ENCODE data around the gene CARD11.

Gene CARD11

DNA sequence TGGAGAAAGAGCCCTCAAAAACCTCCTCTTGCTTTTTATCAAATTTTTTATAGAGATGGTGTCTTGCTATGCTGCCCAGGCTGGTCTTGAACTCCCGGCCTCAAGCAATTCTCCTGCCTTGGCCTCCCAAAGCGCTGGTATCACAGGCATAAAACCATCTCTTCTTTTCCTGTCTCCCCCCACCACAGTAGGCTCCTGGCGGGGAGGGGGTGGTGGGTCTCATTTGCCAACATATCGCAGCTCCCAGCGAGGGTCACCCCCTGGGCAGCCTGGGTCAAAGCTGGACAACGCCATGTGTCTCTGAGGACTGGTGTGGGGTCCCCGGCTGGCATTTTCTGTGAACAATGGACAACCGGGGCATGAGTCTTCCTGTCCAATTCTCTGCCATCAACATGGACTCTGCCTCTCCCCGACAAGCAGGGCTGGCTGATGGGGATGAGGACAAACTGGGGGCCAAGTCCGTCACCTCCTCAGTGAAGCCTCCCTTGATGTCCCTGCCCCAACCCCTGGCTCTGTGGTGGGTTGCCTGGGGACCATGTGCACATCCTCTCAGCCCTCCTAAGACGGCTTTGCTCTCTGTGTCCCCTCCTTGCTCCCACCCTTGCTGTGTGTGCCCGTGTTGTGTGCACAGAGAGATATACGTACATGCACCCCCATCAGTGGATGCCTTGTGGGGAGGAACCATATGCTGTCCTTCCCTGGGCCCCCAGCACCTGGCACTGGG lies 113.2 kb downstream of the CARD11 start:
- ATAC-seq: no peak
- no peaks in the 10 kb centered on the region for H3K27me3 Mint-ChIP-seq
- H3K4me3 Mint-ChIP-seq: no peak overlapping the region
- no peaks in the 10 kb centered on the region for H3K4me1 Mint-ChIP-seq
- H3K9me3 Mint-ChIP-seq: no peaks in the 10 kb centered on the region
- peaks cover 73% of the 10 kb centered on the region for H3K36me3 Mint-ChIP-seq
- H3K27ac Mint-ChIP-seq: peak overlapping the region; percentile 64

DNA sequence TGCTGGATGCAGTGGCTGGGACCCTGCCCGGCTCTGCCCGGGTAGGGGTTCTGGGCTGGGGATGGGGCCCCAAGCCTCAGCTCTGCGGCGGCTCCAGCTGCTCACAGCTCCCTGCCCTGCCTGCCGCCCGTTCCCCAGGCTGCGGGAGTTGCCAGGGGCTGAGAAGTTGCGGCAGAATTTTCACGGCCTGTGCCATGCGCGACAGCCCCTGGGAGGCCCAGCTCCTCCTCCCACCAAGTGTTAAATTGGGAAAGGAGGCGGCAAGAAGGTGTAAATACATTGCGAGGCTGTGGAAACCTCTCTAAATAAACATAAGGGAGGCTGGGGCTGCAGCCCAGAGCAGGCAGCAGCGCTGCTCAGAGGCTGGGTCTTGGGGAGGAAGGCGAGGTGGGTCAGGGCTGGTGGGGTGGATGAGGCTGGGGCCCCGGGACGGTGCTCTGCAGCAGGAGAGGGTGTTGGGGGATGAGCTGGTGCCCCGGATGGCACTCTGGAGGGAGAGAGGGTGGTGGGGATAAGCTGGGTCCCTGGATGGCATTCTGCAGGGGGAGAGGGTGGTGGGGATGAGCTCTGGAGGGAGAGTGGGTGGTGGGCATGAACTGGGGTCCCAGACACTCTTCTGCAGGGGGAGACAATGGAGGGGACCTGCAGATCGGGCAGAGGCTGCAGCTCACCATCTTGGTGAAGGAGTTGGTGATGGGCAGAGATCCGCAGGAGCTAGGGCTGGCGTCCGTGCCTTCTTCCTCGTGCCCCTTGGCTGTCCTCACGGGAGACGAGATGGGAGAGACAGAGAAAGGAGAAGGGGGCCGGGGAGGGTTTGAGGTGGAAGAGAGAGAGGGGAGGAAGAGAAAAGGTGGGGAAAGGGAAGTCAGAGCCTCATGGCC lies 114.1 kb downstream of the CARD11 start:
- ATAC-seq: no peak
- Mint-ChIP-seq H3K4me1 (no peaks in the 10 kb centered on the region), H3K9me3 (no peaks in the 10 kb centered on the region), H3K36me3 (peaks cover 69% of the 10 kb centered on the region), H3K4me3 (no peak overlapping the region), H3K27me3 (no peaks in the 10 kb centered on the region), H3K27ac (peak overlapping the region; percentile 64)

DNA sequence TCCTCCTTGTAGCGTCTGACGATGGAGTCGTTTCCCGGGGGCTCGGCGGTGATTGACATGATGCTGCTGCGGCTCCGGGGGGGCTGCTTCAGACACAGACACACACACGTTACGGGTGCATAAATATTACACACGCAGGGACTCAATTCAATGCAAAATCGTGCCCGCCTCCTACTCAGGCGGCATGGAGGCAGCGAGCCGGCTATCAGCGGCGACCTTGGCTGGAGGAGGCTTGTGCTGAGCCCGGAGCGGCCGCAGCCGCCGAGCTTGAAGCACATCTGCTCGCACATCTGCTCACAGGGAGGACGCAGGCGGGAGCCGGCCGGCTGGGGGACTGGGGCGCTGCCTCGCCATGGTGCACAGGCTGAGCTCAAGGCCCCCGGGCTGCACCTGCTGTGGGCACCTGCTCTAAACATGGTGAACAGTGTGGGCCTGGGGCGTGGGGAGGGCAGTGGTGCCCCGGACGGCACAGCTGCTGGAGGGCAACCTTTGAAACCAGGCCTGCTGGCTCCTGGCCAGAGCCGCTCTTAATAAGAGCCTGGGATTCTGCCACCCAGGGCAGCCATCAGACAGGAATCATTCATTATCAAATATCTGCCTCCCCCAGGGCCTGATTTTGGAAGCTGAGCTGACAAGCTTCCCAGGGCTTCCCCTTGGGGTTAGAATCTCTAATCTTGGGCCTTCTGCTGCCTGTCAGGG lies 114.9 kb downstream of the CARD11 start:
- Mint-ChIP-seq H3K4me3 (no peak overlapping the region), H3K36me3 (peaks cover 66% of the 10 kb centered on the region), H3K9me3 (no peaks in the 10 kb centered on the region), H3K27ac (no peak overlapping the region), H3K27me3 (no peaks in the 10 kb centered on the region), H3K4me1 (no peaks in the 10 kb centered on the region)
- ATAC-seq: no peak

DNA sequence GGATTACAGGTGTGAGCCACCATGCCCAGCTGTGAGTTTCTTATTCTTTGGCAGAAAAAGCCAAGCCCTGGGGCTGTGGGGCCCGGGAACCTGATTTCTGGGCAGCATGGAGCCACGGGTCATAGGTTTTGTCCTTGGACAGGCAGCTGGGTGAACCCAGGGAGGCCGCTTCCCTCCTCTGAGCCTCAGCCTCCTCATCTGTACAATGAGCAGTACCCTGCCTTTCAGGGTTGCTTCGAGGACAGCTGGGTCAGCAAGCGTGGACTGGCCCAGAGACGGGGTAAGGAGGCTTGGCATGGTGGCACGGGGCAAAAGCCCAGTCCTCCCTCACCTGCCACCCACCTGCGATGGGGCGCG lies 115.4 kb downstream of the CARD11 start:
- no peak for ATAC-seq
- Mint-ChIP-seq H3K4me1 (no peaks in the 10 kb centered on the region), H3K27me3 (no peaks in the 10 kb centered on the region), H3K36me3 (peaks cover 66% of the 10 kb centered on the region), H3K4me3 (no peak overlapping the region), H3K27ac (no peak overlapping the region), H3K9me3 (no peaks in the 10 kb centered on the region)

DNA sequence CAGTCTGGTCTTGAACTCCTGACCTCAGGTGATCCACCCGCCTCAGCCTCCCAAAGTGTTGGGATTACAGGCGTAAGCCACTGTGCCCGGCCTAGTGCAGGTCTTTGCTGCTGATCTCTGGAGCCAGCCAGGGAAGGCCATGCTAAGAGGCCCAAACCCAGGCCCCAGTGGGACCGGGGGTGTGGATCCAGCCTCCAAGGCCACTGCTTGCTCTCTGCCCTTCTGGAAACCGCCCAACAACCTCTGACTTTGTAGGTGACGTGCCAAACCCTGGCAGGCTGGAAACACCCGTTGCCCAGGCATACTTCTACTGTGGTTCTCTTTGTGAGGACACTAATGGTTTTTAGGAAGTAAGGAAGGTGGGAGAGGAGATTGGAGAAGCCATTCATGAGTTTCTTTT lies 116.1 kb downstream of the CARD11 start:
- H3K4me1 Mint-ChIP-seq: no peaks in the 10 kb centered on the region
- H3K4me3 Mint-ChIP-seq: no peak overlapping the region
- no peaks in the 10 kb centered on the region for H3K27me3 Mint-ChIP-seq
- no peak overlapping the region for H3K27ac Mint-ChIP-seq
- no peaks in the 10 kb centered on the region for H3K9me3 Mint-ChIP-seq
- H3K36me3 Mint-ChIP-seq: peaks cover 68% of the 10 kb centered on the region
- no peak for ATAC-seq

DNA sequence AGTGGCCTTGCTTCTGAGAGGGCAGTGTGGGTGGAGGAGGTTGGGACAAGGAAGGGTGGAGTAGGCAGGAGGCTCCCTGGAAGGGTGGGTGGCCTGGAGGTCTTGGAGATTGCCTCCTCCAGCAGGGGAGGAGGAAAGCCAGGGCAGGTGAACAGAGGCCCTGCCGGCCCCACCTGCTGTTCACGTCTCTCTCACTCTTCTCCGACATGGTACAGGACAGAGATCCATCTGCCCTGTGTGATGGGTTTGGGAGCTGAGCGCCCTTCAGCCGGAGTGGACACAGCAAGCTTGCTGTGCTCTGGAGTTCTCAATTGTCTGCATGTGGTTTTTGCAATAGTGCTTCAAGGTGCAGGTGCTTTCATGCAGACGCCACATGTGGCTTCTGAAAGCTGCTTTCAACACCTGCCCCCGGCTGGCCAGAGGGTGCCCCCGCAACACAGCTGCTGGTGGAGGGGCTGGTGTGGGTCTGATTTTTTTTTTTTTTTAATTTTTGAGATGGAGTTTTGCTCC lies 116.7 kb downstream of the CARD11 start:
- no peaks in the 10 kb centered on the region for H3K27me3 Mint-ChIP-seq
- peaks cover 68% of the 10 kb centered on the region for H3K36me3 Mint-ChIP-seq
- peak overlapping the region; percentile 43 for H3K27ac Mint-ChIP-seq
- no peaks in the 10 kb centered on the region for H3K4me1 Mint-ChIP-seq
- no peaks in the 10 kb centered on the region for H3K9me3 Mint-ChIP-seq
- no peak for ATAC-seq
- no peak overlapping the region for H3K4me3 Mint-ChIP-seq

DNA sequence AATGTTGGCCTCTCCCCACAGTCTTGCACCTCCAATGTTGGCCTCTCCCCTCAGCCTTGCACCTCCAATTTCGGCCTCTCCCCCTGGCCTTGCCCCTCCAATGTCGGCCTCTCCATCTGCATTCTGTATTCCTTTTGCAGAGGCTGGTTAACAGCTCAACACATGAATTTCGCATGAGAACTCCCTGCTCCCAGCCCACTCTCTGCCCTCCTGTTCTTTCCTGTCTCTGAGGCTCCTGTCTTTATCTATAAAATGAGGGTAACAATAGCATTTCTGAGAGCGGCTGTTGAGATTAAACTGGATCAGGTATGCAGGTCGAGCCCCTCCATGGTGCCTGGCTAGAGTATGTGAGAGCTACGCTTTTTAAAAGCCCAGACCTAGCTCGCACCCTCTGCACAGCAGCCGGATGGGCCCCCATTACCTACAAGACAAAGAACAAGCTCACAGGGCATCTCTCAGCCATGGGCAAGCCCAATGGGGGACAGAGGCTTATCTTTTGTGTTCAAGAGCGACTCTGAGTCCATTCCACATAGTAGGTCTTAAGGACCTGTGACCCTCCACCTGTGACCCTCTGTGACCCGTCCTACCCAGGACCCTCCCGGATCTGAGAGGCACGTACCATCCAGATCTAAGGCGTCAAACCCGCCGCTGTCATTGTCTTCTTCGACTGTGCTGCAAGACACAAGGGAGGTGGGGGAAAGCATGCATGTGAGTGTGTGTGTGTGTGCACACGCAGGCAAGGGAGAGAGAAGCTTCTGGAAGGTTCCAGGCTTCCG lies 117.4 kb downstream of the CARD11 start:
- peaks cover 68% of the 10 kb centered on the region for H3K36me3 Mint-ChIP-seq
- no peaks in the 10 kb centered on the region for H3K27me3 Mint-ChIP-seq
- no peak overlapping the region for H3K4me3 Mint-ChIP-seq
- no peak for ATAC-seq
- H3K9me3 Mint-ChIP-seq: no peaks in the 10 kb centered on the region
- H3K27ac Mint-ChIP-seq: peak overlapping the region; percentile 43
- H3K4me1 Mint-ChIP-seq: no peaks in the 10 kb centered on the region

DNA sequence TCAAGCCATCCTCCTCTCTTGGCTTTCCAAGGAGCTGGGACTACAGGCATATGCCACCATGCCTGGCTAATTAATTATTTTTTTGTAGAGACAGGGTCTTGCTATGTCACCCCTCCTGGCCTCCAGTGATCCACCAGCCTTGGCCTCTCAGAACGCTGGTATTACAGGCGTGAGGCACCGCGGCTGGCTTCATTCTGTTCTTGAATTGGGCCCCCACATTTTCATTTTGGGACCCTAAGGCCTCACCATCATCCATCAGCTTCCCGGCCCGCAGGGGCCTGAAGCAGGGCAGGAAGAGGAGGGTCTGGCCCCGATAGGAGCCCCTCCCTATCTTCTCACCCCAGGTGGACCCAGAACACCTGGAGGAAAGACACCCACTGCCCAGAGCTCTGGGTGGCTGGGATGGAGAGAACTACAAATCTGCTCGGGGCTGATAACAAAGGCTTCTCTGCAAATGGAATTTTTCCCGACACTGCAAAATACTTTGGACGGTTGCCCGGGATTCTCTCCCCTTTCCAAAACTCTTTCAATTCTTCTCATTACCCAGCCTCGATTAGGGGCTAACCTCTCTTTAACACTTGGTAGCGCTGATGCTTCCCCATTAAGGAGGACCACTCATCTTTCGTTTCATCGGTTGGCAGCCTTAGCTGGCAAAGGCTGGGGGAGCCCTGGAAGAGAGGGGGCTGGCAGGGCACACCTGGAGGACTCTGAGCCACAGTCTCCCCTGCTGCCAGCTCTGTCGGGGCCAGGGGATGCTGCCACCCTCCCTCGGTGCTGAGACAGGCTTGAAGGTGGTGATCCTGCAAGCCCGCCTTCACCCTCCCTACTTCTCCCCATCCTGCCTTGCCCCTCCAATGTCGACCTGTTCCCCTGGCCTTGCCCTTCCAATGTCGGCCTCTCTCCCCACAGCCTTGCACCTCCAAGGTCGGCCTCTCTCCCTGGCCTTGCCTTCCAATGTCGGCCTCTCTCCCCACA lies 118.5 kb downstream of the CARD11 start:
- H3K4me3 Mint-ChIP-seq: no peak overlapping the region
- ATAC-seq: no peak
- H3K9me3 Mint-ChIP-seq: peaks cover 6% of the 10 kb centered on the region
- H3K27me3 Mint-ChIP-seq: no peaks in the 10 kb centered on the region
- H3K36me3 Mint-ChIP-seq: peaks cover 68% of the 10 kb centered on the region
- H3K27ac Mint-ChIP-seq: peak overlapping the region; percentile 43
- H3K4me1 Mint-ChIP-seq: peaks cover 6% of the 10 kb centered on the region

DNA sequence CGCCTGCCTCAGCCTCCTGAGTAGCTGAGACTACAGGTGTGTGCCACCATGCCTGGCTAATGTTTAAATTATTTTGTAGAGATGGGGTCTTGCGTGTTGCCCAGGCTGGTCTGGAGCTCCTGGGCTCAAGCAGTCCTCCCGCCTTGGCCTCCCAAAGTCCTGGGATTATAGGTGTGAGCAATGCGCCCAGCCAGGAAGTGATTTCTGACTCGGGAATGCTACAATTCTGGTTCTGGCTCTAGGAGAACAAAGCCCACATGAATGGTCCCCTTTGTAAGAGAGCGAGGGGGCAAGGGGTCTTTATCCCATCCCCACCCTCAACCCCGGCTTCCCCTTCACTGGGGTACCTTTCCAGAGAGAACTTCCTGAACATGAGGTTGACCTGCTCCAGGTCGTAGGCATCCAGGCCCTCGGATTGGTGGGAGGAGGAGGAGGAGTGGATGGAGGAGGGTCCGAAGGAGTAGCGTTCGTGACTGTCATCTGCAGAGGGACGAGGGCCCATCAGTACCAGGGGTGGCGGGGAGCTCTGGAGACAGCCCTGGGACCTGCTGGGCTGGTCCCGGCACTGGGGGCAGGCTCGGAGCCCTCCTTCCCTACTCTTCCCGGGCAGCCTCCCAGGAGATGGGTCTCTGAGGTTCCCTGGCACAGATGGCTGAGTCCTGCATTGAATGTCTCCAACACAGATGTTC lies 119.6 kb downstream of the CARD11 start:
- Mint-ChIP-seq H3K27ac (no peak overlapping the region), H3K9me3 (peaks cover 8% of the 10 kb centered on the region), H3K4me3 (no peak overlapping the region), H3K4me1 (peaks cover 8% of the 10 kb centered on the region), H3K36me3 (peaks cover 70% of the 10 kb centered on the region), H3K27me3 (no peaks in the 10 kb centered on the region)
- no peak for ATAC-seq

DNA sequence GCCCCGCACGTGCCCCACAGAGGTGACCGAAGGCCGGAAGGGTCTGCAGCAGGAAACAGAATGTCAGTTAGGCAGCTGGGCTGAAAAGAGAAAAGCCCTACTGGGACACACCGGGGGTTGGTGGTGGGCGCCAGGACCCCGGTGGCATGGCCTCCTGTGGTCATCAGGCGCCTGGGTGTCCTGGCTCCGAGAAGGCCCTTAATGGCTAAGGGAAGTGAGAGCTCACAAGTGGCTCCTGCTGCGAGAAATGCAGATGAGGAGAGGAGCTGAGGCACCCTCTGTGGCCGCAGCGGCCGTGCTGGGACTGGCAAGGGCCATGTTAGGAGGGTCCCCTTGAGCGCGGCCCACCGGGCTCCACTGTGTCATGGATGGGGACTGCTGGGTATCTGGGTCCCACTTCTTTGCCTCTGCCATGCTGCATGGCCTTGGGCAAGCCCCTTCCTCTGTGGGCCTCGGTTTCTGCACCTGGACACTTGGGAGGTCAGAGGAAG lies 120.3 kb downstream of the CARD11 start:
- H3K27me3 Mint-ChIP-seq: no peaks in the 10 kb centered on the region
- peaks cover 8% of the 10 kb centered on the region for H3K4me1 Mint-ChIP-seq
- H3K4me3 Mint-ChIP-seq: no peak overlapping the region
- peaks cover 8% of the 10 kb centered on the region for H3K9me3 Mint-ChIP-seq
- H3K36me3 Mint-ChIP-seq: peaks cover 76% of the 10 kb centered on the region
- no peak for ATAC-seq
- H3K27ac Mint-ChIP-seq: peak overlapping the region; percentile 17

DNA sequence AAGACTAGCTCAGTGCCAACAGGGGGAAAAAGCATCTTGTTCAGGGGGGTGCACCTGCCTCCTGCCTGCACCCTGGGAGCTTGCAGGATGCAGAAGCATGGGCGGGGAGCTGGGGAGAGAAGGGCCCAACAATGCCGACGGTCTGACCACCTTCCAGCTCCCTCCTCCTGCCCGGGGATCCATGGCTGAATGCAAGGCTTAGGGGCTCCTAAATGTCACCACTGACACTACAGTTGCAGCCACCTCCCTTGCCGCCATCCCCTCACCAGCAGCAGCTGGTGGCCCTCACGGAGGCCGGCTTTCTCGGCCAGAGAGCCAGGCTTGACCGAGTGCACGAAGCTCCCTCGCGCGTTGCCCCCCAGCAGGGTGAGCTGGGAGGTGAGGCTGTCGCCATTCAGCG lies 120.8 kb downstream of the CARD11 start:
- Mint-ChIP-seq H3K4me3 (no peak overlapping the region), H3K27ac (peak overlapping the region; percentile 17), H3K4me1 (peaks cover 8% of the 10 kb centered on the region), H3K9me3 (peaks cover 8% of the 10 kb centered on the region), H3K36me3 (peaks cover 76% of the 10 kb centered on the region), H3K27me3 (no peaks in the 10 kb centered on the region)
- no peak for ATAC-seq

DNA sequence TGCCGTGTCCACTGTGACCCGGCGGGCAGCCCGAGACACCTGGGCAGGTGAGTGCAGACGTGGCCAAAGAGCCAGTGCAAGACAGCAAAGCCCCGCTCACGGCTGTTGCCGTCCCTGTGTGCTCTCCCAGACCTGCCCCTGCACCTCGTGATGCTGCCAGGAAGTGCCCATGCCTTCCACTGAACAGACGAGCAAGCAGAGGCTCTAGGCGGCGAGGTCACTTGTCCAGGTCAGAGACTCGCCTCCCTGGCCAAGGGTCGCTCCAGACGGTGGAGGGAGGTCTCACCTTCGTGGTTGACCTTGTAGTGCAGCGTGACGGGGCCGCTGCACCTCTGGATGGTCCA lies 121.3 kb downstream of the CARD11 start:
- Mint-ChIP-seq H3K4me3 (no peak overlapping the region), H3K9me3 (peaks cover 8% of the 10 kb centered on the region)

DNA sequence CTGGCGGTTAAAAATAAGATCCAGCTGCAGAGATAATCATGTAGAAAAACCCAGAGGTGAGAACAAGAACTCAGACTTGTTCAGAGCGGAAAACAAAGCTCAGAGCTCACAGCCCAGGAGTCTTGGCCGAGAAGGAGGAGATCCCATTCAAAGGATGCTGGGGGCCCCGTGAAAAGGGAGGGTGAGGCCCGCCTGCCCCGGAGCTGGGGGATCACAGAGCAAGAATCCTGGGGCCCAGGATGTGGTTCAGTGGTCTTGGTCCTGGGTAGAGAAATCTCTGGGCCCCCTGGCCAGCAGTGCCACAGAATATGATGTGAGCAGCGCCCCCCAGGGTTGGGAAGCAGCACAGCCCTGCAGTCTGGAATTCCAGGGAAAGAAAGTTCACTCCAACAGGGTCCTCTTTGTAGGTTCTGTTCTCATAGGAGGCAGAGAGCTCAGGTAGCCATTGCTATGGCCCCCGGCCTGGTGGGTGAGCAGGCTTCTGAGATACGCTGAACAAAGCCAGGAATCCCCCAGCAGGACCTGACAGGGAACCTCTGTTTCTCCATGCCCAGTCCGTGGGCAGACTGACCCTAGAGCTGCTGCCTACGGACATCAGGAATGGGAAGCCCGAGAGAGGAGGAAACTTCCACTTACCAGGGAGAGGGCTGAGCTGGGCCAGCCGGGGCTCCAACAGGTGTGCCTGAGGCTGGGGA lies 121.9 kb downstream of the CARD11 start:
- Mint-ChIP-seq H3K4me3 (no peak overlapping the region), H3K36me3 (peaks cover 79% of the 10 kb centered on the region), H3K9me3 (peaks cover 8% of the 10 kb centered on the region), H3K27ac (no peak overlapping the region), H3K27me3 (no peaks in the 10 kb centered on the region), H3K4me1 (peaks cover 8% of the 10 kb centered on the region)
- ATAC-seq: no peak

More for the DNA sequence above, 121.3 kb downstream of the CARD11 start:
- Mint-ChIP-seq H3K27me3 (no peaks in the 10 kb centered on the region), H3K36me3 (peaks cover 76% of the 10 kb centered on the region), H3K4me1 (peaks cover 8% of the 10 kb centered on the region), H3K27ac (no peak overlapping the region)
- ATAC-seq: no peak
